Measurements from ENCODE around the gene NR1I3.

The NR1I3 gene

GRCh38 chr1:161216945-161217712, 20.9 kb downstream of the NR1I3 start:
- Histone ChIP-seq H3K36me3 (ENCODE audit: insufficient read depth, low read length) (peaks cover 29% of the 10 kb centered on the region), H4K20me1 (ENCODE audit: insufficient read depth, low read length) (no peaks in the 10 kb centered on the region), H3K79me2 (ENCODE audit: insufficient read depth, low read length) (no peaks in the 10 kb centered on the region), H3K27me3 (ENCODE audit: insufficient read depth, low read length, poor library complexity) (no peaks in the 10 kb centered on the region), H2AFZ (ENCODE audit: low read depth, low read length) (no peak overlapping the region), H3K4me1 (ENCODE audit: insufficient read depth, low read length) (no peaks in the 10 kb centered on the region), H3K4me2 (ENCODE audit: insufficient read depth, low read length) (no peak overlapping the region), H3K9me3 (ENCODE audit: insufficient read depth, low read length, severe bottlenecking) (no peaks in the 10 kb centered on the region), H3K27ac (ENCODE audit: low read length) (no peak overlapping the region), H3K9ac (ENCODE audit: low read depth, low read length) (no peak overlapping the region), H3K4me3 (ENCODE audit: low read depth in 1 of 2, low read length in 2 of 2) (no peak overlapping the region)
- DNase-seq, result no peak
- no peak for ATAC-seq (ENCODE audit: insufficient read depth, low read depth)
- TF ChIP-seq CTCF (IDR thresholded peaks at IDR 0.05; ENCODE audit: borderline replicate concordance, extremely low read depth, low read length, poor library complexity, severe bottlenecking), result no peak
- no peak for TF ChIP-seq EZH2 (IDR thresholded peaks at IDR 0.05; ENCODE audit: borderline replicate concordance, low read depth, low read length, severe bottlenecking)

- H3K4me1 ChIP-seq (ENCODE audit: insufficient read depth, low read length), result no peaks in the 10 kb centered on the region
- H3K9ac ChIP-seq (ENCODE audit: low read depth, low read length), result no peak within 1 kb of the TSS
- H3K79me2 ChIP-seq (ENCODE audit: insufficient read depth, low read length), result no peaks in the 10 kb centered on the region
- H3K27ac ChIP-seq (ENCODE audit: low read length), result no peak within 1 kb of the TSS
- TF ChIP-seq EZH2 (IDR thresholded peaks at IDR 0.05; ENCODE audit: borderline replicate concordance, low read depth, low read length, severe bottlenecking), result no peak
- no peak for TF ChIP-seq CTCF (IDR thresholded peaks at IDR 0.05; ENCODE audit: borderline replicate concordance, extremely low read depth, low read length, poor library complexity, severe bottlenecking)
- H3K4me3 ChIP-seq (ENCODE audit: low read depth in 1 of 2, low read length in 2 of 2), result no peak within 1 kb of the TSS
- peak; percentile 31; the same call in 1 of the 3 replicates for ATAC-seq (ENCODE audit: insufficient read depth, low read depth)
- H4K20me1 ChIP-seq (ENCODE audit: insufficient read depth, low read length), result no peaks in the 10 kb centered on the region
- no peaks in the 10 kb centered on the region for H3K9me3 ChIP-seq (ENCODE audit: insufficient read depth, low read length, severe bottlenecking)
- H2AFZ ChIP-seq (ENCODE audit: low read depth, low read length), result no peak within 1 kb of the TSS
- H3K36me3 ChIP-seq (ENCODE audit: insufficient read depth, low read length), result peaks cover 49% of the 10 kb centered on the region
- H3K27me3 ChIP-seq (ENCODE audit: insufficient read depth, low read length, poor library complexity), result no peaks in the 10 kb centered on the region
- no peak for DNase-seq
- H3K4me2 ChIP-seq (ENCODE audit: insufficient read depth, low read length), result no peak within 1 kb of the TSS
Measured at GRCh38 chr1:161215076-161215475, 22.9 kb downstream of the NR1I3 start, which contains the start of gene FCER1G. FCER1G (plus strand) TSS chr1:161215295; CDS start chr1:161215322, 27 bp downstream.

- no peak overlapping the region for H3K4me2 ChIP-seq (ENCODE audit: insufficient read depth, low read length)
- H3K4me3 ChIP-seq (ENCODE audit: low read depth in 1 of 2, low read length in 2 of 2), result no peak overlapping the region
- H3K4me1 ChIP-seq (ENCODE audit: insufficient read depth, low read length), result no peaks in the 10 kb centered on the region
- TF ChIP-seq EZH2 (IDR thresholded peaks at IDR 0.05; ENCODE audit: borderline replicate concordance, low read depth, low read length, severe bottlenecking) (no peak), CTCF (IDR thresholded peaks at IDR 0.05; ENCODE audit: borderline replicate concordance, extremely low read depth, low read length, poor library complexity, severe bottlenecking) (no peak)
- ATAC-seq (ENCODE audit: insufficient read depth, low read depth) (no peak), DNase-seq (no peak)
- H4K20me1 ChIP-seq (ENCODE audit: insufficient read depth, low read length), result no peaks in the 10 kb centered on the region
- no peaks in the 10 kb centered on the region for H3K27me3 ChIP-seq (ENCODE audit: insufficient read depth, low read length, poor library complexity)
- H3K36me3 ChIP-seq (ENCODE audit: insufficient read depth, low read length), result peaks cover 56% of the 10 kb centered on the region
- no peak overlapping the region for H3K9ac ChIP-seq (ENCODE audit: low read depth, low read length)
- H3K79me2 ChIP-seq (ENCODE audit: insufficient read depth, low read length), result no peaks in the 10 kb centered on the region
- no peaks in the 10 kb centered on the region for H3K9me3 ChIP-seq (ENCODE audit: insufficient read depth, low read length, severe bottlenecking)
- H3K27ac ChIP-seq (ENCODE audit: low read length), result no peak overlapping the region
- no peak overlapping the region for H2AFZ ChIP-seq (ENCODE audit: low read depth, low read length)
Measured at GRCh38 chr1:161214369-161214768, 23.6 kb downstream of the NR1I3 start.

All from DND-41 (cell line).